ENCODE measurements around the gene BRF1. TPM values are rescaled to one million over a fixed set of nuclear protein-coding genes. Genes with fewer than 3 reads are reported as not detected.

The BRF1 gene
- total RNA-seq, 4 donors from 2014 or later, result 22.2 to 37.9 (median 26.2) TPM

GRCh38 chr14:105240811-105241576 lies 59.8 kb downstream of the BRF1 start:
- no peak for DNase-seq
- 91% methylated on average over 12 of the region's 31 CpGs; no CpG with 5 or more reads in 1 of the 2 donors for WGBS, 2 donors

DNA sequence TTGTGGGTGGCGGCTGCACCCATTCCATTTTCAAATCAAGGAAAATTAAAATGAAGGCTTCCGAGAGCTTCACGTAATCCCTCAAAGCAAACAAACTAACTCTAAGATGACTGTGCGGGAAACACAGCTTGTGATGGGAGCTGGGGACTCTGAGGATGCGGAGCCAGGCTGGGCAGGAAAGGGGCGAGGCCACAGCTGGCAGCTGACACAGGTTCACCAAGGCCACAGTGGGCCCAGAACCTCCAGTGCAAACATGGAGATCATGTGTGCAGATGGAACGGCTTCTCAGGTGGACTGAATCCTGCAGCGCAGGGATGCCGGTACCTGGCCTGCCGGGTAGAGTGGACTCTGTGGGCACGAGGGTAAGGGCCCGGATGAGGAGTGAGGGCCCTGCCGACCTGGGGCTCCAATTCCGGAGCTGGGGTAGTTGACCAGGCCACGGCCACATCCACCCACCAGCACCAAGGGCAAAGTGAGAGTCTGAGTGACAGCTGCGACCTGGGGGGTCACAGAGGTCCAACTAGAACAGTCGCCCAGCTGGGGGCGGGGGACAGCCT lies 71.6 kb downstream of the BRF1 start:
- no peaks in the 10 kb centered on the region for H3K9me3 ChIP-seq
- no peaks in the 10 kb centered on the region for H3K27me3 ChIP-seq
- TF ChIP-seq CTCF (IDR thresholded peaks at IDR 0.05) (no peak), POLR2A (IDR thresholded peaks at IDR 0.05) (no peak)
- H3K36me3 ChIP-seq, result peaks cover 0 to 38% (median 16%) of the 10 kb centered on the region in 3 donors
- DNase-seq, result no peak
- WGBS, 2 donors, result 93 to 94% methylated on average over 3 to 10 of the region's 18 CpGs
- H3K27ac ChIP-seq, result no peak overlapping the region
- intact Hi-C loops (cut with DNase I), result no loop called here
- peaks cover 0 to 16% (median 7%) of the 10 kb centered on the region in 3 donors for H3K4me1 ChIP-seq
- H3K4me3 ChIP-seq, result no peak overlapping the region

More at GRCh38 chr14:105240811-105241576, 59.8 kb downstream of the BRF1 start:
- Histone ChIP-seq H3K4me3 (no peak overlapping the region), H3K27ac (no peak overlapping the region), H3K9me3 (no peaks in the 10 kb centered on the region), H3K4me1 (peaks cover 0 to 3% (median 0%) of the 10 kb centered on the region in 3 donors), H3K36me3 (peaks cover 0 to 35% (median 11%) of the 10 kb centered on the region in 3 donors), H3K27me3 (no peaks in the 10 kb centered on the region)
- TF ChIP-seq POLR2A (IDR thresholded peaks at IDR 0.05) (no peak), CTCF (IDR thresholded peaks at IDR 0.05) (no peak)
- intact Hi-C loops (cut with DNase I), result no loop called here

- TF ChIP-seq CTCF (IDR thresholded peaks at IDR 0.05) (no peak), POLR2A (IDR thresholded peaks at IDR 0.05) (no peak)
- 83 to 90% methylated on average over 8 to 10 of the region's 17 CpGs for whole genome bisulfite sequencing, 2 donors
- no peak overlapping the region for H3K27ac ChIP-seq
- intact Hi-C loops (cut with DNase I), result no loop called here
- H3K4me1 ChIP-seq, result peaks cover 0 to 23% (median 7%) of the 10 kb centered on the region in 3 donors
- H3K9me3 ChIP-seq, result no peaks in the 10 kb centered on the region
- H3K27me3 ChIP-seq, result no peaks in the 10 kb centered on the region
- H3K36me3 ChIP-seq, result peaks cover 0 to 44% (median 16%) of the 10 kb centered on the region in 3 donors
- H3K4me3 ChIP-seq, result no peak overlapping the region
- DNase-seq, result no peak
Measured at GRCh38 chr14:105228562-105228961, 72.2 kb downstream of the BRF1 start.

GRCh38 chr14:105227346-105227745 lies 73.5 kb downstream of the BRF1 start:
- DNase-seq, result no peak

More at GRCh38 chr14:105227346-105227745, 73.5 kb downstream of the BRF1 start:
- WGBS, 2 donors, result 93 to 95% methylated on average over 14 of the region's 14 CpGs
- no peak overlapping the region for H3K4me3 ChIP-seq
- no peaks in the 10 kb centered on the region for H3K27me3 ChIP-seq
- no peak for TF ChIP-seq CTCF (IDR thresholded peaks at IDR 0.05)
- TF ChIP-seq POLR2A (IDR thresholded peaks at IDR 0.05), result no peak
- H3K36me3 ChIP-seq, result peaks cover 0 to 56% (median 16%) of the 10 kb centered on the region in 3 donors
- H3K27ac ChIP-seq, result no peak overlapping the region
- intact Hi-C loops (cut with DNase I), result no loop called here
- H3K9me3 ChIP-seq, result no peaks in the 10 kb centered on the region
- peaks cover 0 to 31% (median 7%) of the 10 kb centered on the region in 3 donors for H3K4me1 ChIP-seq

Data from esophagus squamous epithelium (tissue), 5 donors.